Measurements from ENCODE around the gene RHCG. TPM values are rescaled to one million over a fixed set of nuclear protein-coding genes. Genes with fewer than 3 reads are reported as not detected.

The RHCG gene
- total RNA-seq, 1 donor = not detected

DNA sequence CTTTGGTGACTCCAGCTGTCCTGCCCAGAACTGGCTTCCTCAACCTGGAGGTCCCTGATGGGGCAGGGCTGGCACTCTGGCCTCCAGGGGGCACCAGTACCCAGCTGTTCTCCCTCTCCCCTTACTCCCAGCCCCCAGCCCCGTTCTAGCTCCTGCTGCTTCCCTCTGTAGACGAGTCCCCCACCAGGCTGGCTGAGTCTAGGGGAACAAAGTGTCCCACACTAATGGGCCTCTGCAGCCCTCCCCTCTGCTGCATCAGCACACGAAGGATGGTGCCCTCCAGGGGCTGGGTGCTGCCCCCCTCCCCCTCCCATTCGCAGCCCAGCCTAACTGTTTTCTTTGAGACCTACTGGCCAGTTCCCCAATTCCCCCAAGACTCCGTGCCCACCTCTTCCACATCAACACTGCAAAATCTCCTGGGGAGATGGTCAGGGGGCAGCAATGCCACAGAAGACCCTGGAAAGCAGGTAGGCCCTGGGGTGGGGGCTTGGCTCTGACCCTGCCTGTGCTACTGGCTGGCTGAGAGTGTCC, 4.2 kb downstream of the RHCG start:
- H3K4me3 ChIP-seq (ENCODE audit: low read depth, low read length) = no peak overlapping the region
- DNase-seq (ENCODE audit: low read depth) = no peak
- TF ChIP-seq, protein P1, sequence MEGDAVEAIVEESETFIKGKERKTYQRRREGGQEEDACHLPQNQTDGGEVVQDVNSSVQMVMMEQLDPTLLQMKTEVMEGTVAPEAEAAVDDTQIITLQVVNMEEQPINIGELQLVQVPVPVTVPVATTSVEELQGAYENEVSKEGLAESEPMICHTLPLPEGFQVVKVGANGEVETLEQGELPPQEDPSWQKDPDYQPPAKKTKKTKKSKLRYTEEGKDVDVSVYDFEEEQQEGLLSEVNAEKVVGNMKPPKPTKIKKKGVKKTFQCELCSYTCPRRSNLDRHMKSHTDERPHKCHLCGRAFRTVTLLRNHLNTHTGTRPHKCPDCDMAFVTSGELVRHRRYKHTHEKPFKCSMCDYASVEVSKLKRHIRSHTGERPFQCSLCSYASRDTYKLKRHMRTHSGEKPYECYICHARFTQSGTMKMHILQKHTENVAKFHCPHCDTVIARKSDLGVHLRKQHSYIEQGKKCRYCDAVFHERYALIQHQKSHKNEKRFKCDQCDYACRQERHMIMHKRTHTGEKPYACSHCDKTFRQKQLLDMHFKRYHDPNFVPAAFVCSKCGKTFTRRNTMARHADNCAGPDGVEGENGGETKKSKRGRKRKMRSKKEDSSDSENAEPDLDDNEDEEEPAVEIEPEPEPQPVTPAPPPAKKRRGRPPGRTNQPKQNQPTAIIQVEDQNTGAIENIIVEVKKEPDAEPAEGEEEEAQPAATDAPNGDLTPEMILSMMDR (IDR thresholded peaks at IDR 0.05; ENCODE audit: insufficient read depth, low read depth, low read length) = peak; percentile 51

DNA sequence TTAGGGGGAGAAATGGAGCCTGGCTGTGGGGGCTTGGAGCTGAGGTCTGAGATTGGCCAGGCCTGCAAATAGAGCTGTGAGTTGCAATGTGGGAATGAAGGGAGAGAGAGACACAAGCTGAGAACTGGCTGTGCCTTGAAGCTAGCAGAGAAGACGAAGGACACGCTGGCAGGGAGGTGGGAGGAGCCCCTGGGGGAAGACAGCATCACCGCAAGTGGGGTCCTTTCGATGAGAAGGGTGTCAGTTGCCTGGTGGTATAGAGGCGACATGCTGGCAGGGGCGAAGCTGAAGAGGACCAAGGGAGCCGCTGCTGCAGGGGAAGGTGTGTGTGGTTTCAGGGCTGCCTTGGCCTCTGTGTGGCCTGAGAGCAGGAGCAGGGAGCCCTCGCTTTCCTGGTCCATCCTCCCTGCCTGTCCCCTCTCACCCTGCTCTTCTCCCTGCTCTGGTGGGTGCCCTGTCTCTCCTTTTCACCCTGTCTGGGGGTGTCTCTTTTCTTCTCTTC, 5.5 kb downstream of the RHCG start:
- DNase-seq (ENCODE audit: low read depth) = no peak
- no peak overlapping the region for H3K4me3 ChIP-seq (ENCODE audit: low read depth, low read length)
- TF ChIP-seq, protein P1 (IDR thresholded peaks at IDR 0.05; ENCODE audit: insufficient read depth, low read depth, low read length) = no peak

- no peak for DNase-seq (ENCODE audit: low read depth)
- no peak overlapping the region for H3K4me3 ChIP-seq (ENCODE audit: low read depth, low read length)
- TF ChIP-seq, protein P1 (IDR thresholded peaks at IDR 0.05; ENCODE audit: insufficient read depth, low read depth, low read length) = no peak
Observed at GRCh38 chr15:89490081-89490813, 6.1 kb downstream of the RHCG start.

- H3K4me3 ChIP-seq (ENCODE audit: low read depth, low read length) = no peak overlapping the region
- TF ChIP-seq, protein P1 (IDR thresholded peaks at IDR 0.05; ENCODE audit: insufficient read depth, low read depth, low read length) = no peak
- DNase-seq (ENCODE audit: low read depth) = no peak
Observed at GRCh38 chr15:89489376-89489775, 7.0 kb downstream of the RHCG start.

GRCh38 chr15:89487791-89488190, 8.6 kb downstream of the RHCG start:
- no peak overlapping the region for H3K4me3 ChIP-seq (ENCODE audit: low read depth, low read length)
- DNase-seq (ENCODE audit: low read depth) = no peak
- TF ChIP-seq, protein P1 (IDR thresholded peaks at IDR 0.05; ENCODE audit: insufficient read depth, low read depth, low read length) = no peak

DNA sequence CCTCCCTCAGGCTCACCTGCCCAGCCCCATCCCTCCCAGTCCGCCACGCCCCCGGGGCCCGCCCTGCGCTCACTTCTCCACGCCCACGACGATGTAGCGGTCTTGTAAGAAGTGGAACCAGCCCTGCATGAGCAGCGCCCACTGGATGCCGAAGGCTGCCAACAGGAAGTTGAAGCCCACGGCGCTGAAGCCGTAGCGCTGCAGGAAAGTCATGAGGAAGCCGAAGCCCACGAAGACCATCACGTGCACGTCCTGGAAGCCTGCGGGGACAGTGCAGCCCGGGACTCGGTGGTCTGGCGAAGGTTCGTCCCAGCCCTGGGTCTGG, 9.7 kb downstream of the RHCG start:
- no peak for DNase-seq (ENCODE audit: low read depth)
- H3K4me3 ChIP-seq (ENCODE audit: low read depth, low read length) = no peak overlapping the region
- TF ChIP-seq, protein P1 (IDR thresholded peaks at IDR 0.05; ENCODE audit: insufficient read depth, low read depth, low read length) = no peak

Measured in fibroblast of villous mesenchyme (primary cell).